Measurements from ENCODE around the gene ATP5F1B. TPM values are rescaled to one million over a fixed set of nuclear protein-coding genes. Genes with fewer than 3 reads are reported as not detected.

The ATP5F1B gene
- total and polyA plus RNA-seq, 2 of the 8 experiments (the other 6 are each of a cell fraction or from before 2014, with no cell fraction given) = 900 to 1,522 TPM

DNA sequence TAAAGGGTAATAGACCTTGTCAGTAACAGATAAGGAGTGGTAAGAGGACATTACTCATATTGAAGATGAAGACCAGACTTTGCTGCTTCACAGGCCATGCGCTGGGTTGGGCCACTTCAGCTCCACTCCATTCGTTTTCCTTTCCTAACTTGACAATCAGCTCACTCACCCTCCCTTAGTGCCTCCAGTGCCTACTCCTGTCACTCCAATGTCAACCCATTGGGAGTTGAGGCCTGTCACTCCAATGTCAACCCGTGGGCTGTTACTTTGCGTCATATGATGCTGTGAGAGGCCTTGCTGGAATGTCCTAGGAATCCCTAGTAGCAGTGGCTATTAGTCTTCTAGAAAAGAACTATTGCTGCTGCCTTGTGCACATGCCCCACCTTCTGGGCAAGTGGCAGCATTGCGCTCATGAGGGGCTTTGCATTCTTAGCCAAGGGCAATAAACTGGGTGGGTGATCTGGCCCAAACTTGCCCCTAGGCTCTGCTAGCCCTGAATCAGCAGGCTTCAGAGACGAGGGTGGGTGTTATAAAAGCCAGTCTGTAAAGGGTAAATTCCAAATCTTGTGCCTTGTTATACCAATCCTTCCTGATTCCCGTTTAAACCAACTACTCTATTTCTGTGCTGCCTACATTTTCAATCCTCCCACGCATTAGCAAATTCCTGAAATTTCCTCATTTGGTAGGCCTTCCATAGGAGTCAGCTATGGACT, 51.7 kb downstream of the ATP5F1B start:
- DNase-seq (ENCODE audit: low read depth in 1 of 2, low spot score in 2 of 2) (peak; percentile 61 to 84), FAIRE-seq (peak; percentile 91)
- Histone ChIP-seq H2AK5ac (ENCODE audit: low read depth, low read length) (no peak overlapping the region), H3K4ac (replicated peaks; ENCODE audit: insufficient read length, low read depth, low read length) (no peak overlapping the region), H3K79me1 (ENCODE audit: low read depth, low read length) (no peaks in the 10 kb centered on the region), H4K20me1 (replicated peaks in 1 of 2; ENCODE audit: control insufficient read depth in 1 of 2, insufficient read depth in 2 of 2, low read length in 2 of 2) (peaks cover 0 to 2% of the 10 kb centered on the region in 2 experiments), H3K9me3 (ENCODE audit: insufficient read depth in 2 of 2, low read depth in 1 of 2, low read length in 1 of 2) (no peaks in the 10 kb centered on the region), H3K4me3 (ENCODE audit: extremely low read depth in 1 of 4, insufficient read depth in 2 of 4, low read depth in 3 of 4, low read length in 4 of 4) (no peak overlapping the region), H3K4me2 (ENCODE audit: insufficient read depth in 1 of 2, low read depth in 2 of 2, low read length in 2 of 2) (no peak overlapping the region), H3K56ac (replicated peaks; ENCODE audit: insufficient read length, low read depth, low read length) (no peak overlapping the region), H3K36me3 (ENCODE audit: control insufficient read depth in 2 of 4, insufficient read depth in 4 of 4, low read length in 3 of 4) (peaks cover 8 to 24% (median 10%) of the 10 kb centered on the region in 4 experiments; a peak in 7 of 8 replicates), H2BK120ac (replicated peaks; ENCODE audit: low read depth, low read length) (no peak overlapping the region), H3K23me2 (ENCODE audit: low read depth, low read length) (no peaks in the 10 kb centered on the region), H3K4me1 (replicated peaks in 1 of 4; ENCODE audit: control insufficient read depth in 3 of 4, insufficient read depth in 4 of 4, low read length in 3 of 4) (peaks cover 0 to 10% (median 4%) of the 10 kb centered on the region in 4 experiments; a peak in 5 of 7 replicates), H3K79me2 (ENCODE audit: control insufficient read depth in 1 of 2, insufficient read depth in 2 of 2, low read length in 2 of 2) (no peaks in the 10 kb centered on the region), H2AFZ (ENCODE audit: low read length) (no peak overlapping the region), H2BK12ac (ENCODE audit: low read depth, low read length) (peak overlapping the region; percentile 78; the same call in 1 of the 2 replicates), H4K91ac (replicated peaks; ENCODE audit: insufficient read length, low read length) (no peak overlapping the region), H2BK5ac (ENCODE audit: low read depth, low read length) (peak overlapping the region; percentile 49; the same call in 1 of the 2 replicates), H3K14ac (ENCODE audit: insufficient read length) (no peak overlapping the region), H3K23ac (ENCODE audit: insufficient read length) (no peak overlapping the region), H2BK15ac (ENCODE audit: low read length) (no peak overlapping the region), H3K9ac (replicated peaks in 1 of 4; ENCODE audit: extremely low read depth in 1 of 4, low read depth in 3 of 4, low read length in 3 of 4) (no peak overlapping the region), H3K27me3 (replicated peaks in 1 of 4; ENCODE audit: control insufficient read depth in 3 of 4, extremely low read depth in 1 of 4, insufficient read depth in 3 of 4, low read length in 3 of 4) (no peaks in the 10 kb centered on the region), H4K8ac (ENCODE audit: extremely low read depth, insufficient read depth, low read length) (no peak overlapping the region; the same call in 1 of the 2 replicates), H3K27ac (ENCODE audit: low read depth, low read length) (0 out of 2 replicates have a peak overlapping the region, but pooled peaks have one; percentile 19), H2BK20ac (ENCODE audit: low read length) (no peak overlapping the region), H3K18ac (ENCODE audit: extremely low read depth, low read length) (0 out of 2 replicates have a peak overlapping the region, but pooled peaks have one; percentile 34), H4K5ac (ENCODE audit: insufficient read length, low read depth, low read length) (peak overlapping the region; percentile 54)
- WGBS, 2 experiments (ENCODE audit: extremely low coverage in 1 of 2, insufficient coverage in 1 of 2, insufficient read length in 1 of 2, insufficient replicate concordance in 2 of 2, low coverage in 1 of 2, low lambda C conversion rate in 2 of 2, missing lambda C conversion rate in 1 of 2) = 50% methylated on average over 8 of the region's 8 CpGs; no CpG with 5 or more reads in 1 of the 2 experiments
- POLR2A ChIA-PET (ENCODE audit: partially characterized antibody) = interaction anchor here (0.8 to 2.9 kb wide), 5 partner anchors 9 to 56 kb away, joined by 3 to 9 read pairs (median 5); no protein-coding TSS in a partner anchor
- CTCF ChIA-PET (ENCODE audit: partially characterized antibody) = interaction anchor here (0.5 to 15.9 kb wide), 29 partner anchors 9 to 659 kb away, joined by 3 to 279 read pairs (median 4); partner anchors contain the start of genes BAZ2A and RBMS2
- TF ChIP-seq SIN3A (conservative IDR thresholded peaks at IDR 0.05 in 1 of 2, IDR thresholded peaks at IDR 0.05 in 1 of 2; ENCODE audit: low read depth in 1 of 2, low read length in 2 of 2) (peak; percentile 38 to 90; a peak in 2 of 4 replicates), SP2 (IDR thresholded peaks at IDR 0.05; ENCODE audit: low read length) (no peak), POLR2AphosphoS5 (IDR thresholded peaks at IDR 0.05; ENCODE audit: low read depth, low read length) (peak; percentile 58; the same call in 1 of the 2 replicates), KDM4A (IDR thresholded peaks at IDR 0.05; ENCODE audit: low read depth, low read length, severe bottlenecking) (no peak), CHD2 (IDR thresholded peaks at IDR 0.05; ENCODE audit: low read length) (no peak), CBX5 (IDR thresholded peaks at IDR 0.05; ENCODE audit: low read depth, low read length) (no peak), JUN (IDR thresholded peaks at IDR 0.05; ENCODE audit: low read depth, low read length) (no peak), TEAD4 (IDR thresholded peaks at IDR 0.05; ENCODE audit: low read depth, low read length) (peak; percentile 96)
- TF ChIP-seq, protein P1, sequence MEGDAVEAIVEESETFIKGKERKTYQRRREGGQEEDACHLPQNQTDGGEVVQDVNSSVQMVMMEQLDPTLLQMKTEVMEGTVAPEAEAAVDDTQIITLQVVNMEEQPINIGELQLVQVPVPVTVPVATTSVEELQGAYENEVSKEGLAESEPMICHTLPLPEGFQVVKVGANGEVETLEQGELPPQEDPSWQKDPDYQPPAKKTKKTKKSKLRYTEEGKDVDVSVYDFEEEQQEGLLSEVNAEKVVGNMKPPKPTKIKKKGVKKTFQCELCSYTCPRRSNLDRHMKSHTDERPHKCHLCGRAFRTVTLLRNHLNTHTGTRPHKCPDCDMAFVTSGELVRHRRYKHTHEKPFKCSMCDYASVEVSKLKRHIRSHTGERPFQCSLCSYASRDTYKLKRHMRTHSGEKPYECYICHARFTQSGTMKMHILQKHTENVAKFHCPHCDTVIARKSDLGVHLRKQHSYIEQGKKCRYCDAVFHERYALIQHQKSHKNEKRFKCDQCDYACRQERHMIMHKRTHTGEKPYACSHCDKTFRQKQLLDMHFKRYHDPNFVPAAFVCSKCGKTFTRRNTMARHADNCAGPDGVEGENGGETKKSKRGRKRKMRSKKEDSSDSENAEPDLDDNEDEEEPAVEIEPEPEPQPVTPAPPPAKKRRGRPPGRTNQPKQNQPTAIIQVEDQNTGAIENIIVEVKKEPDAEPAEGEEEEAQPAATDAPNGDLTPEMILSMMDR (IDR thresholded peaks at IDR 0.05; ENCODE audit: control extremely low read depth in 1 of 3, insufficient read depth in 1 of 3, low read depth in 1 of 3, low read length in 3 of 3) = peak; percentile 90 to 94 (median 92)
